ENCODE data around the gene PRRC2A.

Gene PRRC2A

GRCh38 chr6:31626952-31627351 lies 6.4 kb downstream of the PRRC2A start:
- no peak for DNase-seq

DNA sequence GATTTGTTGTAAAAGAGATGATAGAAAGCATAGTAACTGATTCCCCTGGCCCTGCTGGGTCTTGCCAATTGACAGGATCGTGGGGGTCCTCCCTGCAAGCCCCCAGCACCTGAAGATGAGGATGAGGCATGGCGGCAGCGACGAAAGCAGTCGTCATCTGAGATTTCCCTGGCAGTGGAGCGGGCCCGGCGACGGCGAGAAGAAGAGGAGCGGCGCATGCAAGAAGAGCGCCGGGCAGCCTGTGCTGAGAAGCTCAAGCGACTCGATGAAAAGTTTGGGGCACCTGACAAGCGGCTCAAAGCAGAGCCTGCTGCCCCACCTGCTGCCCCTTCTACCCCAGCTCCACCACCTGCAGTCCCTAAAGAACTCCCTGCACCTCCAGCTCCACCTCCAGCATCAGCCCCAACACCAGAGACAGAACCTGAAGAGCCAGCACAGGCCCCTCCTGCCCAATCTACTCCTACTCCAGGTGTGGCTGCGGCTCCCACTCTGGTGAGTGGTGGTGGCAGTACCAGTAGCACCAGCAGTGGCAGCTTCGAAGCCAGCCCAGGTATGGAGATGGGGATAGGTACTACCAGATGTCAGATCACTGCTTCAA lies 7.3 kb downstream of the PRRC2A start:
- DNase-seq = no peak

DNA sequence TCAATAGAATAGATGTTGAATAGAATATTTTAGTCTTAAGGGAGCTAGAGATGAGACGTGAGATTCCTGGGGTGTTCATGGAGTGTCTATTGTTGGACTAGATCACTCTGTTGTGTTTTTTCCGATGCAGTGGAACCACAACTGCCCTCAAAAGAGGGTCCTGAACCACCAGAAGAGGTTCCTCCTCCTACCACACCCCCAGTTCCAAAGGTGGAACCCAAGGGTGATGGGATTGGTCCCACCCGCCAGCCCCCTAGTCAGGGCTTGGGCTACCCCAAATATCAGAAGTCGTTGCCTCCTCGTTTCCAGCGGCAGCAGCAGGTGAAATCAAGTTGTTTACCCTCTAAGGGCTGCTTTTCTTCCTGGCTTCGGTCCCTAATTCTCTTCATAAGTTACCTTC lies 8.5 kb downstream of the PRRC2A start:
- no peak for DNase-seq

DNA sequence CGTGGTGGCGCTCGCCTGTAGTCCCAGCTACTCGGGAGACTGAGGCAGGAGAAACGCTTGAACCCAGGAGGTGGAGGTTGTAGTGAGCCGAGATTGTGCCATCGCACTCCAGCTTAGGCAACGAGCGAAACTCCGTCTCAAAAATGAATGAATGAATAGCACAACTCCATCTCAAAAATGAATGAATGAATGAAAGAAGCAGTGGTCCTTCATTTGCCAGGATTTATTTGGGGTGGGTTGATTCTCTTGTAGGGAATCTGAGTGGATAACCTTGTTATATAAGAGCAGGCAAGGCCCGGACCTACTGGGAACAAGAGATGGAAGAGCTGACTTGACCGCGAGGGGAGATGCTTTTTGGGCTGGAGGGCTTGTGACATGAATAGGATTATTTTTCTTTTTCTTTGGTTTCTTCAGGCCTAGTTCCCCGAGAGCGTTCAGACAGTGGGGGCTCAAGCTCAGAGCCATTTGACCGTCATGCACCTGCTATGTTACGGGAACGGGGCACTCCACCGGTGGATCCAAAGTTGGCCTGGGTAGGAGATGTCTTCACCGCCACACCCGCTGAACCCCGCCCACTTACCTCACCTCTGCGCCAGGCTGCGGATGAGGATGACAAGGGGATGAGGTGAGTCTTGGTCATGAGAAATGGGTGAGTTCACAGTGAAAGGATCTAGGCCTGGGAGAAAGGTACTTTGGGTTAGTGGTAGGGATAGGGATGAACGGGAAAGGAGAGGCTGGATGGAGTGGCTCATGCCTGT lies 9.8 kb downstream of the PRRC2A start:
- no peak for DNase-seq

GRCh38 chr6:31631209-31631608 lies 10.7 kb downstream of the PRRC2A start:
- DNase-seq = no peak

DNA sequence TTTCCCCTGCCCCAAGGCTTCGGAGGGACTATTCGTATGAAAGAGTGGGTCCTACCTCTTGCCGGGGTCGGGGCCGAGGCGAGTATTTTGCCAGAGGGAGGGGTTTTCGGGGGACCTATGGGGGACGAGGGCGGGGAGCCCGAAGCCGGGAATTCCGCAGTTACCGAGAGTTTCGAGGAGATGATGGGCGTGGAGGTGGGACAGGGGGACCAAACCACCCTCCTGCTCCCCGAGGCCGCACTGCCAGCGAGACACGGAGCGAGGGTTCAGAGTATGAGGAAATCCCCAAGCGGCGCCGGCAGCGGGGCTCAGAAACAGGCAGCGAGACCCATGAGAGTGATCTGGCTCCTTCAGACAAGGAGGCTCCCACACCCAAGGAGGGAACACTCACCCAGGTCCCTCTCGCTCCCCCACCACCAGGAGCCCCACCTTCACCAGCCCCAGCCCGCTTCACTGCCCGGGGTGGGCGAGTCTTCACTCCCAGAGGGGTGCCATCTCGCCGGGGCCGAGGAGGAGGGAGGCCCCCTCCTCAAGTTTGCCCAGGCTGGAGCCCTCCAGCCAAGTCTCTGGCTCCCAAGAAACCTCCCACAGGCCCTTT lies 11.3 kb downstream of the PRRC2A start:
- DNase-seq = no peak

DNA sequence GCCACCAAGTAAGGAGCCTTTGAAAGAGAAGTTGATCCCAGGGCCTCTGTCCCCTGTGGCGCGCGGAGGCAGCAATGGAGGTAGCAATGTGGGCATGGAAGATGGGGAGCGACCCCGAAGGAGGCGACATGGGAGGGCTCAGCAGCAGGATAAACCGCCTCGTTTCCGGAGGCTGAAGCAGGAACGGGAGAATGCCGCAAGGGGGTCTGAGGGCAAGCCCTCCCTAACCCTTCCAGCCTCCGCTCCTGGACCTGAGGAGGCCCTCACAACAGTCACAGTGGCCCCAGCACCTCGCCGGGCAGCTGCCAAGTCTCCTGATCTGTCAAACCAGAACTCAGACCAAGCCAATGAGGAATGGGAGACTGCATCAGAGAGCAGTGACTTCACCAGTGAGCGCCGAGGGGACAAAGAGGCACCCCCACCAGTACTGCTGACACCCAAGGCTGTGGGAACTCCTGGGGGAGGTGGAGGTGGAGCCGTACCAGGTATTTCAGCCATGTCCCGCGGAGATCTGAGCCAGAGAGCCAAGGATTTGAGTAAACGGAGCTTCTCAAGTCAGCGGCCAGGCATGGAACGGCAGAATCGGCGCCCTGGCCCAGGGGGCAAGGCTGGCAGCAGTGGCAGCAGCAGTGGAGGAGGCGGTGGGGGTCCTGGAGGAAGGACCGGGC lies 11.9 kb downstream of the PRRC2A start:
- no peak for DNase-seq

DNA sequence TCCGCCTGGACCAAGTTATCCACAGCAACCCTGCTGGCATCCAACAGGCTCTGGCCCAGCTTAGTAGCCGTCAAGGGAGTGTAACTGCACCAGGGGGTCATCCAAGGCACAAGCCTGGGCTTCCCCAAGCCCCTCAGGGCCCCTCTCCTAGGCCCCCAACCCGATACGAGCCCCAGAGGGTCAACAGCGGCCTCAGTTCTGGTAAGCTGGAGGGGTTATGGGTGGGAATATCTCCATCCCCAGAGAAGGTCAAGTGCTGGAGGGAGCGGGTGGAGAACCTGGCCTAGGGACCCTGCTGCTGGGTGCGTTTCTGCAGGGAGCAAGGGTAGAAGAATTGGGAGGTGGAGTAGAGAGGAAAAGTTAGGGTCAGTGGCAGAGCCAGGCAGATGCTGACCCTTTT lies 12.9 kb downstream of the PRRC2A start:
- DNase-seq = no peak

- no peak for DNase-seq
Measured at GRCh38 chr6:31634131-31634530, 13.6 kb downstream of the PRRC2A start.

DNA sequence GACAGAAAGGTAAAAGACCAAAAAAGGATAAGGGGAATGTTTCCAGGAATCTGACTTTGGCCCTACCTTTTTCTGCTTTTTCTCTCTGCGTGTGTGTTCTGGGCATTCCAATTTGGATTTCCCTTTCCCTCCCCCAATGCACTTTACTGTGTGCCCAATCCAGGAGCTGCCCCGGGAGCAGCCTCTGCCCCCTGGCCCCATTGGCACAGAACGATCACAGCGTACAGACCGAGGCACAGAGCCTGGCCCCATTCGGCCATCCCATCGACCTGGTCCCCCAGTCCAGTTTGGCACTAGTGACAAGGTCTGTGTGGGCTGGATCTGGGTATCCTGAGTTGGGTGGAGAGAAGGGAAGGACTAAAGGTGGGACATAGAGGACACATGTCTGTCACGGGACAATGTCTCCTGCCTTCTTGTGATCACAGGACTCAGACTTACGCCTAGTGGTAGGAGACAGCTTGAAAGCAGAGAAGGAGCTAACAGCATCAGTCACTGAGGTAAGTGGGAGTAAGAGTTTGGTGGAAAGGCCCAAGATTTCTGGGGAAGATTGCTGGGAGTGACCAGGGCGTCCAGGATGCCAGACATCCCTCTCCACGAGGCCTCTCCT lies 14.6 kb downstream of the PRRC2A start:
- no peak for DNase-seq

DNA sequence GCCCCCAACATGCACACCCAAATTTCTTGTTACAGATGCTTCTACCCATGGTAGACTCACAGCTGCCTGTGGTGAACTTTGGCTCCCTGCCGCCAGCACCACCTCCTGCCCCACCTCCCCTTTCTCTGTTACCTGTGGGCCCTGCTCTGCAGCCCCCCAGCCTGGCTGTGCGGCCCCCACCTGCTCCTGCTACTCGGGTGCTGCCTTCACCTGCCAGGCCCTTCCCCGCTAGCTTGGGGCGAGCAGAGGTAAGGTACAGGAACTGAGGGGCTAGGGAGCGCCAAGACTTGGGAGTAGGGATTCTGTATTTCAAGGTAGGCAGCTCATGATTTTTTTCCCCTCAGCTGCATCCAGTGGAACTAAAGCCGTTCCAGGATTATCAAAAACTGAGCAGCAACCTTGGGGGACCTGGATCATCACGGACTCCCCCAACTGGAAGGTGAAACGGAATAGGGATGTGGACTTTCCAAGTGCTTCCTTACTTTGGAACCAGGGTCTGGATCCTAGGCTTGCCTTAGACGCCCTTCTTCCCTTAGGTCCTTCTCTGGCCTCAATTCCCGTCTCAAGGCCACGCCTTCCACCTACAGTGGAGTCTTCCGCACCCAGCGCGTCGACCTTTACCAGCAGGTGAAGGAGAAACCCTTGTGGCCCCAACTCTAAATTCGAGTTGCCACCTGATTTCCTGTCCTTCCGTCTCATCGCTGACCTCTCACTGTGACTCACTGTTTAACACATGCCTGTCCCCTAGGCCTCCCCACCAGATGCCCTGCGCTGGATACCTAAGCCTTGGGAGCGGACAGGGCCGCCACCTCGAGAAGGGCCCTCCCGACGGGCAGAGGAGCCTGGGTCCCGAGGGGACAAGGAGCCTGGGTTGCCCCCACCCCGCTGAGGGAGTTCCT lies 16.4 kb downstream of the PRRC2A start:
- DNase-seq = no peak

DNA sequence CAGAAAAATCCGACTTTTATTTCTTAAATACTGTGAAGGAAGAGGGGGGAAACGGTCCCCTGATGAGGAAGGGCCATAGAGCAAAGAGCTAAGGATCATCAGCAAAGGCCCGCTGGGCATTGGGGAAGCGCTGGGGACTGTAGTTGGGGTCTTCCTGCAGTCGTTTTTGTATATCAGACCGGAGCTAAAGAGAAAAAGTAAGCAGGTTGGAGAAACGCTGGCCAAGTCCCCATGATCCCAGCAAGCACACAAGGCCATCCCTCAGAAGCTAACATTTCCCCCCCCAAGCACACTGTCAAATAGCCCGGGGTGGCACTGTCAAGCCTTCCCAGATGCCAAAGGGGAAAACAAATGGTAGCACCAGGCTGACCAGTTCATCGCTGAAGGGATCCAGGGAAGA lies 18.5 kb downstream of the PRRC2A start:
- no peak for DNase-seq

DNA sequence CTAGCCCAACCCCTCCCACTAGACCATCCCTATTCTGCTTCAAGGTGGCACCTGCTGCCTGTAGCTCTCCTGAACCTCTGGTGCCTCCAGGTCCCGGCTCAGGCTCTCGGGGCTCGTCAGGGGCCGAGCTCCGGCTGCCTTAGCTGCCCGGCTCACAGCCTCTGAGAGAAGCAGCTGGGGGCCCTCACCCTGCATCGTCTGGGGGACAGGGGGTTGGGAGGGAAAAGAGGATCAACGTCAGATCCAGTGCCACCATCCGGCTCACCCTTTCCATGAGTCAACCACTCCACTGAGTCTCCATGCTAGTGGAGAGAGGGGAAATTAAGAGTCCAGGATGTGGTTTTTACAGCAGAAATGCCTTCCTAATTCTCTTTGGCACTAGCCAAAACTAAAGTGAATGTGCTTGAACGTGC lies 18.9 kb downstream of the PRRC2A start:
- DNase-seq = no peak

- DNase-seq = no peak
Measured at GRCh38 chr6:31640612-31641011, 20.1 kb downstream of the PRRC2A start.

DNA sequence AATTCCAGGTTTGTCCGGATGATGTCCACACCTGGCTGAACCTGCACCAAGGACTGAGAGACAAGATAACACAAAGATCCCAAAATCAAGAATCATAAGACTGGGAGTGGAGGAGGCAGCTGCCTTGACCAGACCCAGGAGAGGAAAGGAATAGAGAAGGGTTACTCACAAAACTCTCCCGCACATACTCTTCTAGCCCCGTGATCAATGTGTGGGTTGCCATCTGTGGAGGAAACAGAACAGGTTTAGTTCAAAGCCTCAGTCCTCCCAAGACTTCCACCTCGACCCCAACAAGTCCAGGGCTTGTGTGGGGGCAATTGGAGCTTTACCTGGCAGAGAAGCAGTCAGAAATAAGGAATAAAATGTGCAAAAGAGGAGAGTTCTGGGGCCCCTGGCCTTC lies 20.9 kb downstream of the PRRC2A start:
- no peak for DNase-seq

DNA sequence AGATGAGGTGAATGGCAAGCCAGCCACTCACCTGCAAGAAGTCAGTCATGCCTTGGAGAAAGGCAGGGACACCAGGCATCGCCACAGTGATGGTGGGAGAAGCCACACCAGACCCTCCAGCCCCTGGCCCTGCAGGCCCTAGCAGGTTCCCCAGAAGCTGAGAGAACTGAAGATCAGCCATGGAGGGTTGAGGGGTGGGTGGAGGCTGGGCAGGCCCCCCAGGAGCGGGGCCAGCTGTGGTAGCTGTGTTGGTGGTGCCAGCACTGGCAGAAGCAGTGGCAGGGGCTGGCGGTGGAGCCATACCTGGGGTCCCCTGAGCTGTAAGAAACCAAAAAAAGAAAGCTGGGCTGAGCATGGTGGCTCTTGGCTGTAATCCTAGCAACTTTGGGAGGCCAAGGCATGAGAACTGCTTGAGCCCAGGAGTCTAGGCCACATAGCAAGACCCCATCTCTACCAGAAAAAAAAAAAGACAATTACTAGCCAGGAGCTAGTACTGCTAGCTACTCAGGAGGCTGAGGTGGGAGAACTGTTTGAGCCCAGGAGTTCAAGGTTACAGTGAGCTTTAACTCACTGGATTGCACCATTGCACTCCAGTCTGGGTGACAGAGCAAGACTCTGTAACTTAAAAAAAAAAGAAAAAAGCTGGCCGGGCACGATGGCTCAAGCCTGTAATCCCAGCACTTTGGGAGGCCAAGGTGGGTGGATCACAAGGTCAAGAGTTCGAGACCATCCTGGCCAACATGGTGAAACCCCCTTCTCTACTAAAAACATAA lies 22.5 kb downstream of the PRRC2A start:
- DNase-seq = no peak

DNA sequence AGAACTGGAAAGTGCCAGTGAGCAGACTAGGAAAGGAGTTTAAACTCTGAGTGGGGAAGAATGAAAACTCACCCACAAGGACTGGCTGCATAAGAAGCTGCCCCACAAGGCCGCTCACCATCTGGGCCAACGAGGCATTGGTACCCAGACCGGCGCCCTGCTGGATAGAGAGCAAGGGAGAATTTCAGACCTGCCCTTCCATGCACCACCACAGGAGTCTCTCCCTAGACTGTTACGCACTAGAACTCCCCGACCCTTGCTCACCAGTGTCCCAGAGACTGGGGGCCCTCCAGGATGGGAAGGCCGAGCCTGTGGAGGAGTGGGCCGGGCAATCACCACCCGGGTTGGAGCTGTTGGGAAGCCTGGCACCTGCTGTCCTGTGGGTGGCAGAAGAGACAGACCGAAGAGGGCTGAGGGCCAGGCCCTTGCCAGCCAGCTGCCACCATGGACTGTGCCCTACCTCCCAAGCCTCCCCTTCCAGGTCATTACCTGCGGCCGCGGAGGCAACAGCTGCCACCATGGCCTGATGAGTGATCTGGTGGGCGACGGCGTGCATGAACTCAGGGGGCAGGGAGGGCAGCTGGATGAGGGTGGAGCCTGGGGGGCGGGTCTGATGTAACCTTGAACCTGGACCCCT lies 23.4 kb downstream of the PRRC2A start:
- no peak for DNase-seq

GRCh38 chr6:31645325-31645724 lies 24.8 kb downstream of the PRRC2A start:
- DNase-seq = no peak

- DNase-seq = no peak
Measured at GRCh38 chr6:31651602-31652191, 31.2 kb downstream of the PRRC2A start.

GRCh38 chr6:31652925-31653724 lies 32.6 kb downstream of the PRRC2A start:
- peak; percentile 90 for DNase-seq

Data from stimulated activated naive CD4-positive, alpha-beta T cell treated with Interleukin-2 at 50 U/mL for 16 hours (primary cell).